ENCODE data around the gene KCTD10.

KCTD10 gene

DNA sequence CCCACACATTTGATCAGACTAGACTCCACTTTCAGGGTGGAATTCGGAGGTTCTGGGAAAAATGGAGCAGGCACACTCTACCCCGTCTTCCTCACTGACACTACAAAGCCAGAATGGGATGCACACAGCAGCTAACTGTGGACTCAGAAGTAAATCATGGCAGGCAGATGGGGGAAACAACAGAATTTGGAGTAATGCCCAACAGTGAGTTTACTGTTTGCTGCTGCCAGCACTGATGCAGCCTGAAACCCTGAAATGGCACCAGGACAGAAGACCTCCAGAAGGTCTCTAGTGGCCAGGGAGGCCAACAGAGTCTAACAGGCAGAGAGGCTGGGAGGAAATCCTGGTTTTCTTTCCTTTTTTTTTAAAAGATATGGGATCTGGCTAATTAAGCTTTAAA, 24.6 kb downstream of the KCTD10 start:
- TF ChIP-seq, protein P1, sequence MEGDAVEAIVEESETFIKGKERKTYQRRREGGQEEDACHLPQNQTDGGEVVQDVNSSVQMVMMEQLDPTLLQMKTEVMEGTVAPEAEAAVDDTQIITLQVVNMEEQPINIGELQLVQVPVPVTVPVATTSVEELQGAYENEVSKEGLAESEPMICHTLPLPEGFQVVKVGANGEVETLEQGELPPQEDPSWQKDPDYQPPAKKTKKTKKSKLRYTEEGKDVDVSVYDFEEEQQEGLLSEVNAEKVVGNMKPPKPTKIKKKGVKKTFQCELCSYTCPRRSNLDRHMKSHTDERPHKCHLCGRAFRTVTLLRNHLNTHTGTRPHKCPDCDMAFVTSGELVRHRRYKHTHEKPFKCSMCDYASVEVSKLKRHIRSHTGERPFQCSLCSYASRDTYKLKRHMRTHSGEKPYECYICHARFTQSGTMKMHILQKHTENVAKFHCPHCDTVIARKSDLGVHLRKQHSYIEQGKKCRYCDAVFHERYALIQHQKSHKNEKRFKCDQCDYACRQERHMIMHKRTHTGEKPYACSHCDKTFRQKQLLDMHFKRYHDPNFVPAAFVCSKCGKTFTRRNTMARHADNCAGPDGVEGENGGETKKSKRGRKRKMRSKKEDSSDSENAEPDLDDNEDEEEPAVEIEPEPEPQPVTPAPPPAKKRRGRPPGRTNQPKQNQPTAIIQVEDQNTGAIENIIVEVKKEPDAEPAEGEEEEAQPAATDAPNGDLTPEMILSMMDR (IDR thresholded peaks at IDR 0.05; ENCODE audit: low read depth, low read length, missing control alignments), result no peak
- DNase-seq (ENCODE audit: extremely low read depth, low read depth), result no peak

GRCh38 chr12:109451400-109451799, 25.7 kb downstream of the KCTD10 start:
- H3K4me3 ChIP-seq (replicated peaks; ENCODE audit: low read depth, low read length), result no peak overlapping the region
- DNase-seq (ENCODE audit: extremely low read depth, low read depth), result no peak
- TF ChIP-seq, protein P1 (IDR thresholded peaks at IDR 0.05; ENCODE audit: low read depth, low read length, missing control alignments), result no peak

More for the DNA sequence above, 24.6 kb downstream of the KCTD10 start:
- H3K4me3 ChIP-seq (replicated peaks; ENCODE audit: low read depth, low read length), result no peak overlapping the region

- H3K4me3 ChIP-seq (replicated peaks; ENCODE audit: low read depth, low read length), result no peak overlapping the region
- TF ChIP-seq, protein P1 (IDR thresholded peaks at IDR 0.05; ENCODE audit: low read depth, low read length, missing control alignments), result no peak
- DNase-seq (ENCODE audit: extremely low read depth, low read depth), result no peak
Observed at GRCh38 chr12:109450980-109451379, 26.1 kb downstream of the KCTD10 start.

DNA sequence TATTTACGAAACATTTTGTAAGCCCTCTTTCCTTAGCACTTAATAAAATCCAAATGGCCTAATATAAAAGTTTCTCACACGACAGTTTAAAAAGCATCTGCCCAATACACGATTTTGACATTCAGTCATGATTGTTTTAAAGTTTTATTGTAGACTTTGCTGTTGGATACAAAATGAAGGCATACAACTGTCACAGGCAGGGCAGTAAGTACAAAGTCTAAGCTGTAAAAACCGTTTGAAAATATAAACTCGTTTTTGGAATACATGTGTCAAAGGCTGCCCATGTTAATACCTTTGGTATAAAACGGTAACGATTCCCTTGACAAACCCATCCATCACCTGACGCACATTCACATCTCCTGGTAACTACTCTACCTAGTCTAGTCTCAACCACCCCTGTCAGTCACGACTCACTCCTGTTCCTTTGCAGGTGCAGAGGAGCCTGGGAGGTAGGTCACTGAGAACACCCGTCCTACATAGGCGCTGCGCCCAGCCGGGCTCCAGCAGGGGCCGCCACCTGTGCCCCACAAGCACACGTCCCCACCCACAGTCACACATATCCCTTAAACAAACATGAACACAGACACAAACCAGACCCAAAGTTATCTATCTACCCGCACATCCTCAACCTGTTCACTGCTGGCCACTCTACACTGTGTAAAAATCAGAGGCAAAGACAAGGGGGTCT, 27.1 kb downstream of the KCTD10 start:
- TF ChIP-seq, protein P1 (IDR thresholded peaks at IDR 0.05; ENCODE audit: low read depth, low read length, missing control alignments), result peak; percentile 47
- no peak overlapping the region for H3K4me3 ChIP-seq (replicated peaks; ENCODE audit: low read depth, low read length)
- DNase-seq (ENCODE audit: extremely low read depth, low read depth), result no peak

- DNase-seq (ENCODE audit: extremely low read depth, low read depth), result no peak
- TF ChIP-seq, protein P1 (IDR thresholded peaks at IDR 0.05; ENCODE audit: low read depth, low read length, missing control alignments), result no peak
- H3K4me3 ChIP-seq (replicated peaks; ENCODE audit: low read depth, low read length), result no peak overlapping the region
Observed at GRCh38 chr12:109448707-109449390, 28.3 kb downstream of the KCTD10 start.

DNA sequence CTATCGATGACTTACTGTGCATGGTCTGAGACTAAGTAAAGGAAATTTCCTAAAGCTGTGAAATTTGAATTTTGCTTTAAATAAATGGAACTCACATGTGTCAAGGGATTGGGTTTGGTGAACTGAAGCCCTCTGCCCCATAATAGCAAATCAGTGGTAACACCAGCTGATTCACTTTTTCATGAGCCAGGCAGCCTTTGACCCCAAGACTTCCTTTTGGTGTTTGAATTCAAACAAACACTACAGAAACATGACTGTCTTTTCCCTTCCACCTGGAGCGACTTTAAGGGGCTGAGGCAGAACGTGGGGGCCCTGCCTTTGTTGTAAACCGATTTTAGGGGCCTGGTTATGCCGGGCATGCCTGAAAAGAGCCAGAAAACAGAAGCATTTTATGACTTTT, 28.8 kb downstream of the KCTD10 start:
- no peak overlapping the region for H3K4me3 ChIP-seq (replicated peaks; ENCODE audit: low read depth, low read length)
- TF ChIP-seq, protein P1 (IDR thresholded peaks at IDR 0.05; ENCODE audit: low read depth, low read length, missing control alignments), result no peak
- no peak for DNase-seq (ENCODE audit: extremely low read depth, low read depth)

Data from HFF-Myc (cell line).